ENCODE measurements around the gene CFAP119. TPM values are rescaled to one million over a fixed set of nuclear protein-coding genes. Genes with fewer than 3 reads are reported as not detected.

The CFAP119 gene
- total and polyA plus RNA-seq, 2 experiments from 2014 or later: 5.0 to 6.1 TPM

DNA sequence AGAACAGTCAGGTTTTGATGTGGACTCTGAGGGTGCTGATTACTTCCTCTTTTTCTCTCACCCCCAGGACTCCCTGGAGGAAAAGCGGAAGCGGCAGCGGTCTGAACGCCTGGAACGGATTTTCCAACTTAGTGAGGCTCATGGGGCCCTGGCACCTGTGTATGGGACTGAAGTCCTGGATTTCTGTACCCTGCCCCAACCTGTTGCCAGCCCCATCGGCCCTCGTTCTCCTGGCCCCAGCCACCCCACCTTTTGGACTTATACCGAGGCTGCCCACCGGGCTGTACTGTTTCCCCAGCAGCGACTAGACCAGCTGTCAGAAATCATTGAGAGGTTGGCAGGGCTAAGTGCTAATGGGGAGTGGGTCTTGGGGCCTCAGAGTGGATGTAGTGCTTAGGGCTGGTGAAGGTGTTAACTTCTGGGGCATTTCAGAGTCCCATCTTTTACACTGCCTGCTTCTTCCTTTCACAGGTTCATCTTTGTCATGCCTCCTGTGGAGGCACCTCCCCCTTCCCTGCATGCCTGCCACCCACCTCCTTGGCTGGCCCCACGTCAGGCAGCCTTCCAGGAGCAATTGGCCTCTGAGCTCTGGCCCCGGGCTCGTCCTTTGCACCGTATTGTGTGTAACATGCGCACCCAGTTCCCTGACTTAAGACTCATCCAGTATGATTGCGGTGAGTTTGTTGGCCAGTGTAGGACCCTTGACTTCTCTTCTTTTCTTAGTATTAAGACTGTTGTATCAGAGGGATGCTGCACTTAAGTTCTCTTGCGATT is 32.8 kb downstream of the CFAP119 start:
- H3K4me1 ChIP-seq (ENCODE audit: insufficient read depth): no peaks in the 10 kb centered on the region
- no peaks in the 10 kb centered on the region for H3K9me3 ChIP-seq (ENCODE audit: low read depth)
- no peak overlapping the region for H3K4me2 ChIP-seq
- H3K27ac ChIP-seq: no peak overlapping the region
- no peak for DNase-seq (ENCODE audit: low spot score)
- peaks cover 3% of the 10 kb centered on the region for H4K20me1 ChIP-seq (ENCODE audit: insufficient read depth, poor library complexity, severe bottlenecking)
- no peaks in the 10 kb centered on the region for H3K27me3 ChIP-seq
- peaks cover 18% of the 10 kb centered on the region for H3K79me2 ChIP-seq
- no peak overlapping the region for H3K4me3 ChIP-seq
- no peak overlapping the region for H2AFZ ChIP-seq
- TF ChIP-seq, protein P1, sequence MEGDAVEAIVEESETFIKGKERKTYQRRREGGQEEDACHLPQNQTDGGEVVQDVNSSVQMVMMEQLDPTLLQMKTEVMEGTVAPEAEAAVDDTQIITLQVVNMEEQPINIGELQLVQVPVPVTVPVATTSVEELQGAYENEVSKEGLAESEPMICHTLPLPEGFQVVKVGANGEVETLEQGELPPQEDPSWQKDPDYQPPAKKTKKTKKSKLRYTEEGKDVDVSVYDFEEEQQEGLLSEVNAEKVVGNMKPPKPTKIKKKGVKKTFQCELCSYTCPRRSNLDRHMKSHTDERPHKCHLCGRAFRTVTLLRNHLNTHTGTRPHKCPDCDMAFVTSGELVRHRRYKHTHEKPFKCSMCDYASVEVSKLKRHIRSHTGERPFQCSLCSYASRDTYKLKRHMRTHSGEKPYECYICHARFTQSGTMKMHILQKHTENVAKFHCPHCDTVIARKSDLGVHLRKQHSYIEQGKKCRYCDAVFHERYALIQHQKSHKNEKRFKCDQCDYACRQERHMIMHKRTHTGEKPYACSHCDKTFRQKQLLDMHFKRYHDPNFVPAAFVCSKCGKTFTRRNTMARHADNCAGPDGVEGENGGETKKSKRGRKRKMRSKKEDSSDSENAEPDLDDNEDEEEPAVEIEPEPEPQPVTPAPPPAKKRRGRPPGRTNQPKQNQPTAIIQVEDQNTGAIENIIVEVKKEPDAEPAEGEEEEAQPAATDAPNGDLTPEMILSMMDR (IDR thresholded peaks at IDR 0.05; ENCODE audit: poor library complexity): no peak
- no peak for TF ChIP-seq EZH2phosphoT487 (IDR thresholded peaks at IDR 0.05; ENCODE audit: low read depth, severe bottlenecking, unreplicated experiment)
- TF ChIP-seq EZH2 (IDR thresholded peaks at IDR 0.05; ENCODE audit: borderline replicate concordance): no peak
- WGBS (ENCODE audit: low lambda C conversion rate, missing lambda C conversion rate): 94% methylated on average over 17 of the region's 17 CpGs
- no peaks in the 10 kb centered on the region for H3K9me2 ChIP-seq (replicated peaks; ENCODE audit: insufficient read depth)
- H3K36me3 ChIP-seq (replicated peaks; ENCODE audit: insufficient read depth, low read depth): peaks cover 4% of the 10 kb centered on the region

- TF ChIP-seq EZH2 (IDR thresholded peaks at IDR 0.05; ENCODE audit: borderline replicate concordance) (no peak), EZH2phosphoT487 (IDR thresholded peaks at IDR 0.05; ENCODE audit: low read depth, severe bottlenecking, unreplicated experiment) (no peak)
- TF ChIP-seq, protein P1 (IDR thresholded peaks at IDR 0.05; ENCODE audit: poor library complexity): no peak
- no peak for DNase-seq (ENCODE audit: low spot score)
- Histone ChIP-seq H3K4me3 (no peak overlapping the region), H3K36me3 (replicated peaks; ENCODE audit: insufficient read depth, low read depth) (peaks cover 4% of the 10 kb centered on the region), H3K9me2 (replicated peaks; ENCODE audit: insufficient read depth) (no peaks in the 10 kb centered on the region), H3K27ac (no peak overlapping the region), H3K27me3 (no peaks in the 10 kb centered on the region), H2AFZ (no peak overlapping the region), H3K4me1 (ENCODE audit: insufficient read depth) (no peaks in the 10 kb centered on the region), H3K4me2 (no peak overlapping the region), H4K20me1 (ENCODE audit: insufficient read depth, poor library complexity, severe bottlenecking) (peaks cover 3% of the 10 kb centered on the region), H3K9me3 (ENCODE audit: low read depth) (no peaks in the 10 kb centered on the region), H3K79me2 (peaks cover 18% of the 10 kb centered on the region)
- 93% methylated on average over 6 of the region's 6 CpGs for WGBS (ENCODE audit: low lambda C conversion rate, missing lambda C conversion rate)
Measured at GRCh38 chr16:30728321-30728720, 33.5 kb downstream of the CFAP119 start.

- WGBS (ENCODE audit: low lambda C conversion rate, missing lambda C conversion rate): 96% methylated on average over 3 of the region's 3 CpGs
- no peak for DNase-seq (ENCODE audit: low spot score)
- H3K36me3 ChIP-seq (replicated peaks; ENCODE audit: insufficient read depth, low read depth): peaks cover 5% of the 10 kb centered on the region
- no peak overlapping the region for H3K4me2 ChIP-seq
- TF ChIP-seq, protein P1 (IDR thresholded peaks at IDR 0.05; ENCODE audit: poor library complexity): no peak
- TF ChIP-seq EZH2phosphoT487 (IDR thresholded peaks at IDR 0.05; ENCODE audit: low read depth, severe bottlenecking, unreplicated experiment) (no peak), EZH2 (IDR thresholded peaks at IDR 0.05; ENCODE audit: borderline replicate concordance) (no peak)
- no peaks in the 10 kb centered on the region for H3K4me1 ChIP-seq (ENCODE audit: insufficient read depth)
- no peaks in the 10 kb centered on the region for H3K9me3 ChIP-seq (ENCODE audit: low read depth)
- no peaks in the 10 kb centered on the region for H3K9me2 ChIP-seq (replicated peaks; ENCODE audit: insufficient read depth)
- peaks cover 25% of the 10 kb centered on the region for H3K79me2 ChIP-seq
- H3K4me3 ChIP-seq: no peak overlapping the region
- peaks cover 6% of the 10 kb centered on the region for H4K20me1 ChIP-seq (ENCODE audit: insufficient read depth, poor library complexity, severe bottlenecking)
- H3K27me3 ChIP-seq: no peaks in the 10 kb centered on the region
- no peak overlapping the region for H3K27ac ChIP-seq
- no peak overlapping the region for H2AFZ ChIP-seq
Measured at GRCh38 chr16:30725418-30725792, 36.5 kb downstream of the CFAP119 start.

Measured in hepatocyte (in vitro differentiated cells).